Measurements from ENCODE around the gene RNF208.
A peak's percentile ranks its signal among the peaks of the same experiment; 100 is the strongest.

RNF208 gene

DNA sequence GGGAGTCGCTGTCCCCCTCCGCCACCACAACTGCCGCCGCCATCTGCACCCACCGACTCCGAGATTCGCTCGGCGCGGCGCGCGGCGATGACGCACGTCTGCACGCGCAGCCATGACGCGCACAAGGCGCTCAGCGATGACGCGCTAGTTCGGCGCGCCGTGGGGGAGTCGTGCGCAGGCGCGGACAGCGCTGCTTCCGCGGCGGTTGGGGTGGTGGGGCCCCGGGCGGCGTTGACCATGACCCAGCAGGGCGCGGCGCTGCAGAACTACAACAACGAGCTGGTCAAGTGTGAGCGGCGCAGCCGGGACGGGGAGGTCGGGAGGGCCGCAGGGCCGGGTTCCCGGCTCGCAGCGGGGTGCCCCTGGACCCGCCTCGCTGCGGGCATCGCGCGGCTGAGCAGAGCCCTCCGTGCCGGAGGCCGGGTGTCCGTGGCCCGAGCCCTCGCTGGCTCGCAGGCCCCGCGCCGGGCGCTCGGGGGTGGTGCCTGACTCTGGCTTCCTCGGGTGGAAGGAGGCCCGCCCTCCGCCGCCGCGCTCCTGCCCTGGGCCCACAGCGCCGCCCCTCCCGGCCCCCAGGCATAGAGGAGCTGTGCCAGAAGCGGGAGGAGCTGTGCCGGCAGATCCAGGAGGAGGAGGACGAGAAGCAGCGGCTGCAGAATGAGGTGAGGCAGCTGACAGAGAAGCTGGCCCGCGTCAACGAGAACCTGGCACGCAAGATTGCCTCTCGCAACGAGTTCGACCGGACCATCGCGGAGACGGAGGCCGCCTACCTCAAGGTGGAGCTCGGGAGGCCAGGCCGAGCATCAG lies 33.3 kb downstream of the RNF208 start, which contains the start of the genes ANAPC2 and SSNA1 (continued):
- TF ChIP-seq ZNF48 (tag by site-specific recombination; IDR thresholded peaks at IDR 0.05) (no peak), RBAK (tag by site-specific recombination; IDR thresholded peaks at IDR 0.05) (no peak), ZNF223 (tag by site-specific recombination; IDR thresholded peaks at IDR 0.05) (0 out of 2 replicates have a peak, but pooled peaks have one; percentile 33), ZNF621 (tag by site-specific recombination; IDR thresholded peaks at IDR 0.05) (no peak), ZNF624 (tag by site-specific recombination; IDR thresholded peaks at IDR 0.05) (no peak), ZNF132 (tag by site-specific recombination; IDR thresholded peaks at IDR 0.05; ENCODE audit: borderline replicate concordance) (no peak), ZNF121 (tag by site-specific recombination; IDR thresholded peaks at IDR 0.05) (no peak), GLIS1 (tag by site-specific recombination; IDR thresholded peaks at IDR 0.05) (peak; percentile 69), ZNF529 (tag by site-specific recombination; IDR thresholded peaks at IDR 0.05; ENCODE audit: insufficient replicate concordance) (no peak), ZNF248 (tag by site-specific recombination; IDR thresholded peaks at IDR 0.05) (no peak), ZNF510 (tag by site-specific recombination; IDR thresholded peaks at IDR 0.05; ENCODE audit: insufficient replicate concordance) (no peak), ZNF202 (tag by site-specific recombination; IDR thresholded peaks at IDR 0.05; ENCODE audit: borderline replicate concordance) (no peak), TCF7L2 (IDR thresholded peaks at IDR 0.05; ENCODE audit: borderline replicate concordance, low read depth, low read length) (no peak), ZNF175 (tag by site-specific recombination; IDR thresholded peaks at IDR 0.05) (no peak)
- TF ChIP-seq, protein P1, sequence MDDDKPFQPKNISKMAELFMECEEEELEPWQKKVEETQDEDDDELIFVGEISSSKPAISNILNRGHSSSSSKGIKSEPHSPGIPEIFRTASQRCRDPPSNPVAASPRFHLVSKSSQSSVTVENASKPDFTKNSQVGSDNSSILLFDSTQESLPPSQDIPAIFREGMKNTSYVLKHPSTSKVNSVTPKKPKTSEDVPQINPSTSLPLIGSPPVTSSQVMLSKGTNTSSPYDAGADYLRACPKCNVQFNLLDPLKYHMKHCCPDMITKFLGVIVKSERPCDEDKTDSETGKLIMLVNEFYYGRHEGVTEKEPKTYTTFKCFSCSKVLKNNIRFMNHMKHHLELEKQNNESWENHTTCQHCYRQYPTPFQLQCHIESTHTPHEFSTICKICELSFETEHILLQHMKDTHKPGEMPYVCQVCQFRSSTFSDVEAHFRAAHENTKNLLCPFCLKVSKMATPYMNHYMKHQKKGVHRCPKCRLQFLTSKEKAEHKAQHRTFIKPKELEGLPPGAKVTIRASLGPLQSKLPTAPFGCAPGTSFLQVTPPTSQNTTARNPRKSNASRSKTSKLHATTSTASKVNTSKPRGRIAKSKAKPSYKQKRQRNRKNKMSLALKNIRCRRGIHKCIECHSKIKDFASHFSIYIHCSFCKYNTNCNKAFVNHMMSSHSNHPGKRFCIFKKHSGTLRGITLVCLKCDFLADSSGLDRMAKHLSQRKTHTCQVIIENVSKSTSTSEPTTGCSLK (tag by site-specific recombination; IDR thresholded peaks at IDR 0.05) = no peak
- TF ChIP-seq, protein P2, sequence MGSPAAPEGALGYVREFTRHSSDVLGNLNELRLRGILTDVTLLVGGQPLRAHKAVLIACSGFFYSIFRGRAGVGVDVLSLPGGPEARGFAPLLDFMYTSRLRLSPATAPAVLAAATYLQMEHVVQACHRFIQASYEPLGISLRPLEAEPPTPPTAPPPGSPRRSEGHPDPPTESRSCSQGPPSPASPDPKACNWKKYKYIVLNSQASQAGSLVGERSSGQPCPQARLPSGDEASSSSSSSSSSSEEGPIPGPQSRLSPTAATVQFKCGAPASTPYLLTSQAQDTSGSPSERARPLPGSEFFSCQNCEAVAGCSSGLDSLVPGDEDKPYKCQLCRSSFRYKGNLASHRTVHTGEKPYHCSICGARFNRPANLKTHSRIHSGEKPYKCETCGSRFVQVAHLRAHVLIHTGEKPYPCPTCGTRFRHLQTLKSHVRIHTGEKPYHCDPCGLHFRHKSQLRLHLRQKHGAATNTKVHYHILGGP (tag by site-specific recombination; IDR thresholded peaks at IDR 0.05) = no peak
- TF ChIP-seq, protein P3, sequence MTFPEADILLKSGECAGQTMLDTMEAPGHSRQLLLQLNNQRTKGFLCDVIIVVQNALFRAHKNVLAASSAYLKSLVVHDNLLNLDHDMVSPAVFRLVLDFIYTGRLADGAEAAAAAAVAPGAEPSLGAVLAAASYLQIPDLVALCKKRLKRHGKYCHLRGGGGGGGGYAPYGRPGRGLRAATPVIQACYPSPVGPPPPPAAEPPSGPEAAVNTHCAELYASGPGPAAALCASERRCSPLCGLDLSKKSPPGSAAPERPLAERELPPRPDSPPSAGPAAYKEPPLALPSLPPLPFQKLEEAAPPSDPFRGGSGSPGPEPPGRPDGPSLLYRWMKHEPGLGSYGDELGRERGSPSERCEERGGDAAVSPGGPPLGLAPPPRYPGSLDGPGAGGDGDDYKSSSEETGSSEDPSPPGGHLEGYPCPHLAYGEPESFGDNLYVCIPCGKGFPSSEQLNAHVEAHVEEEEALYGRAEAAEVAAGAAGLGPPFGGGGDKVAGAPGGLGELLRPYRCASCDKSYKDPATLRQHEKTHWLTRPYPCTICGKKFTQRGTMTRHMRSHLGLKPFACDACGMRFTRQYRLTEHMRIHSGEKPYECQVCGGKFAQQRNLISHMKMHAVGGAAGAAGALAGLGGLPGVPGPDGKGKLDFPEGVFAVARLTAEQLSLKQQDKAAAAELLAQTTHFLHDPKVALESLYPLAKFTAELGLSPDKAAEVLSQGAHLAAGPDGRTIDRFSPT (tag by site-specific recombination; IDR thresholded peaks at IDR 0.05) = no peak
- TF ChIP-seq, protein P4, sequence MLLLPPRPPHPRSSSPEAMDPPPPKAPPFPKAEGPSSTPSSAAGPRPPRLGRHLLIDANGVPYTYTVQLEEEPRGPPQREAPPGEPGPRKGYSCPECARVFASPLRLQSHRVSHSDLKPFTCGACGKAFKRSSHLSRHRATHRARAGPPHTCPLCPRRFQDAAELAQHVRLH (tag by site-specific recombination; IDR thresholded peaks at IDR 0.05) = no peak; the same call in 1 of the 2 replicates
- TF ChIP-seq, protein P5, sequence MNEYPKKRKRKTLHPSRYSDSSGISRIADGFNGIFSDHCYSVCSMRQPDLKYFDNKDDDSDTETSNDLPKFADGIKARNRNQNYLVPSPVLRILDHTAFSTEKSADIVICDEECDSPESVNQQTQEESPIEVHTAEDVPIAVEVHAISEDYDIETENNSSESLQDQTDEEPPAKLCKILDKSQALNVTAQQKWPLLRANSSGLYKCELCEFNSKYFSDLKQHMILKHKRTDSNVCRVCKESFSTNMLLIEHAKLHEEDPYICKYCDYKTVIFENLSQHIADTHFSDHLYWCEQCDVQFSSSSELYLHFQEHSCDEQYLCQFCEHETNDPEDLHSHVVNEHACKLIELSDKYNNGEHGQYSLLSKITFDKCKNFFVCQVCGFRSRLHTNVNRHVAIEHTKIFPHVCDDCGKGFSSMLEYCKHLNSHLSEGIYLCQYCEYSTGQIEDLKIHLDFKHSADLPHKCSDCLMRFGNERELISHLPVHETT (tag by site-specific recombination; IDR thresholded peaks at IDR 0.05) = peak; percentile 92; the same call in 1 of the 2 replicates
- TF ChIP-seq, protein P6, sequence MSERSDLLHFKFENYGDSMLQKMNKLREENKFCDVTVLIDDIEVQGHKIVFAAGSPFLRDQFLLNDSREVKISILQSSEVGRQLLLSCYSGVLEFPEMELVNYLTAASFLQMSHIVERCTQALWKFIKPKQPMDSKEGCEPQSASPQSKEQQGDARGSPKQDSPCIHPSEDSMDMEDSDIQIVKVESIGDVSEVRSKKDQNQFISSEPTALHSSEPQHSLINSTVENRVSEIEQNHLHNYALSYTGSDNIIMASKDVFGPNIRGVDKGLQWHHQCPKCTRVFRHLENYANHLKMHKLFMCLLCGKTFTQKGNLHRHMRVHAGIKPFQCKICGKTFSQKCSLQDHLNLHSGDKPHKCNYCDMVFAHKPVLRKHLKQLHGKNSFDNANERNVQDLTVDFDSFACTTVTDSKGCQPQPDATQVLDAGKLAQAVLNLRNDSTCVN (tag by site-specific recombination; optimal IDR thresholded peaks at IDR 0.05) = peak; percentile 99
- TF ChIP-seq, protein P7, sequence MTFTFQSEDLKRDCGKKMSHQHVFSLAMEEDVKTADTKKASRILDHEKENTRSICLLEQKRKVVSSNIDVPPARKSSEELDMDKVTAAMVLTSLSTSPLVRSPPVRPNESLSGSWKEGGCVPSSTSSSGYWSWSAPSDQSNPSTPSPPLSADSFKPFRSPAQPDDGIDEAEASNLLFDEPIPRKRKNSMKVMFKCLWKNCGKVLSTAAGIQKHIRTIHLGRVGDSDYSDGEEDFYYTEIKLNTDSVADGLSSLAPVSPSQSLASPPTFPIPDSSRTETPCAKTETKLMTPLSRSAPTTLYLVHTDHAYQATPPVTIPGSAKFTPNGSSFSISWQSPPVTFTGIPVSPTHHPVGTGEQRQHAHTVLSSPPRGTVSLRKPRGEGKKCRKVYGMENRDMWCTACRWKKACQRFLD (tag by site-specific recombination; IDR thresholded peaks at IDR 0.05) = no peak
- TF ChIP-seq, protein P8, sequence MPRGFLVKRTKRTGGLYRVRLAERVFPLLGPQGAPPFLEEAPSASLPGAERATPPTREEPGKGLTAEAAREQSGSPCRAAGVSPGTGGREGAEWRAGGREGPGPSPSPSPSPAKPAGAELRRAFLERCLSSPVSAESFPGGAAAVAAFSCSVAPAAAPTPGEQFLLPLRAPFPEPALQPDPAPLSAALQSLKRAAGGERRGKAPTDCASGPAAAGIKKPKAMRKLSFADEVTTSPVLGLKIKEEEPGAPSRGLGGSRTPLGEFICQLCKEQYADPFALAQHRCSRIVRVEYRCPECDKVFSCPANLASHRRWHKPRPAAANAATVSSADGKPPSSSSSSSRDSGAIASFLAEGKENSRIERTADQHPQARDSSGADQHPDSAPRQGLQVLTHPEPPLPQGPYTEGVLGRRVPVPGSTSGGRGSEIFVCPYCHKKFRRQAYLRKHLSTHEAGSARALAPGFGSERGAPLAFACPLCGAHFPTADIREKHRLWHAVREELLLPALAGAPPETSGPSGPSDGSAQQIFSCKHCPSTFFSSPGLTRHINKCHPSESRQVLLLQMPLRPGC (tag by site-specific recombination; IDR thresholded peaks at IDR 0.05) = peak; percentile 92
- TF ChIP-seq, protein P9, sequence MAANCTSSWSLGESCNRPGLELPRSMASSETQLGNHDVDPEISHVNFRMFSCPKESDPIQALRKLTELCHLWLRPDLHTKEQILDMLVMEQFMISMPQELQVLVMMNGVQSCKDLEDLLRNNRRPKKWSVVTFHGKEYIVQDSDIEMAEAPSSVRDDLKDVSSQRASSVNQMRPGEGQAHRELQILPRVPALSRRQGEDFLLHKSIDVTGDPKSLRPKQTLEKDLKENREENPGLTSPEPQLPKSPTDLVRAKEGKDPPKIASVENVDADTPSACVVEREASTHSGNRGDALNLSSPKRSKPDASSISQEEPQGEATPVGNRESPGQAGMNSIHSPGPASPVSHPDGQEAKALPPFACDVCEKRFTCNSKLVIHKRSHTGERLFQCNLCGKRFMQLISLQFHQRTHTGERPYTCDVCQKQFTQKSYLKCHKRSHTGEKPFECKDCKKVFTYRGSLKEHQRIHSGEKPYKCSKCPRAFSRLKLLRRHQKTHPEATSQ (tag by site-specific recombination; IDR thresholded peaks at IDR 0.05) = no peak; the same call in 1 of the 2 replicates

All from HEK293 (cell line).